GM10248 (cell line): ENCODE results near the gene SYF2.

ENCODE experiments used
- CTCF ChIA-PET: fragments of 300-600 bp; sonication (Branson Sonifier 250); formaldehyde crosslinking; extraction: SDS; loops from one replicate; lab custom pipeline; 2021; ENCODE audit warnings: antibody characterized with exemption; lab: Yijun Ruan, JAX
- POLR2A ChIA-PET: fragments of 350-650 bp; sonication (Branson Sonifier 250); formaldehyde crosslinking; extraction: SDS; loops from one replicate; lab custom pipeline; 2020; ENCODE audit warnings: antibody characterized with exemption; lab: Yijun Ruan, JAX
- DNase-seq: peaks from one replicate; pipeline ENCODE4 v3.0.0; 2012; ENCODE audit errors: extremely low spot score
- TF ChIP-seq, protein P1 (sequence below): IDR thresholded peaks from 2 replicates; pipeline ENCODE4 v1.5.1; 2012; ENCODE audit warnings: mild to moderate bottlenecking, low read depth; ENCODE audit errors: extremely low read depth, missing control alignments, control extremely low read depth

SYF2 gene

DNA sequence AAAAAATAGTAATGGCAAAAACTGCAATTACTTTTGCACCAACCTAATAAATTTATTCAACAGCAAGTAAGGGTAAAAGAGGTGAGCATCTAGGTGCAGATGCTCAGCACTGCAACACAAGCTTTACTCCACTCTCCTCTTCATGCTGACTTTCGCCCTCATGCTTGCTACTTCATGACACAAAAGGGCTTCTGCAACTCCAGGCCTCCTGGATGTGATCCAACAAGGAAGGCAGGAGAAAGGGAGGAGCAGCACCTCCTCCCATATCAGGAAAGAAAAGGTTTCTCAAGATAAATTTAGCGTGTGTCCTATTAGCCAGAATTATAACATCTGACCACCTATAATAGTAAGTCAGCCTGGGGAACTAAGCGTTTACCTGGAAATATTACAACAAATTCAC lies 11.6 kb downstream of the SYF2 start:
- POLR2A ChIA-PET: no interaction called here

GRCh38 chr1:25219661-25220251 lies 12.5 kb downstream of the SYF2 start:
- TF ChIP-seq, protein P1, sequence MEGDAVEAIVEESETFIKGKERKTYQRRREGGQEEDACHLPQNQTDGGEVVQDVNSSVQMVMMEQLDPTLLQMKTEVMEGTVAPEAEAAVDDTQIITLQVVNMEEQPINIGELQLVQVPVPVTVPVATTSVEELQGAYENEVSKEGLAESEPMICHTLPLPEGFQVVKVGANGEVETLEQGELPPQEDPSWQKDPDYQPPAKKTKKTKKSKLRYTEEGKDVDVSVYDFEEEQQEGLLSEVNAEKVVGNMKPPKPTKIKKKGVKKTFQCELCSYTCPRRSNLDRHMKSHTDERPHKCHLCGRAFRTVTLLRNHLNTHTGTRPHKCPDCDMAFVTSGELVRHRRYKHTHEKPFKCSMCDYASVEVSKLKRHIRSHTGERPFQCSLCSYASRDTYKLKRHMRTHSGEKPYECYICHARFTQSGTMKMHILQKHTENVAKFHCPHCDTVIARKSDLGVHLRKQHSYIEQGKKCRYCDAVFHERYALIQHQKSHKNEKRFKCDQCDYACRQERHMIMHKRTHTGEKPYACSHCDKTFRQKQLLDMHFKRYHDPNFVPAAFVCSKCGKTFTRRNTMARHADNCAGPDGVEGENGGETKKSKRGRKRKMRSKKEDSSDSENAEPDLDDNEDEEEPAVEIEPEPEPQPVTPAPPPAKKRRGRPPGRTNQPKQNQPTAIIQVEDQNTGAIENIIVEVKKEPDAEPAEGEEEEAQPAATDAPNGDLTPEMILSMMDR: no peak
- ChIA-PET POLR2A (no interaction called here), CTCF (interaction anchor here (1.7 kb wide), 1 partner anchor 15 kb away, joined by 4 read pairs; no protein-coding TSS in a partner anchor)
- DNase-seq: no peak

More for the DNA sequence above, 11.6 kb downstream of the SYF2 start:
- DNase-seq: no peak
- CTCF ChIA-PET: no interaction called here
- TF ChIP-seq, protein P1: no peak

GRCh38 chr1:25217598-25218232 lies 14.6 kb downstream of the SYF2 start:
- CTCF ChIA-PET: no interaction called here
- TF ChIP-seq, protein P1: no peak
- DNase-seq: no peak
- POLR2A ChIA-PET: no interaction called here

- CTCF ChIA-PET: no interaction called here
Measured at GRCh38 chr1:25217015-25217414, 15.3 kb downstream of the SYF2 start.

GRCh38 chr1:25216123-25216522 lies 16.2 kb downstream of the SYF2 start:
- no peak for DNase-seq
- POLR2A ChIA-PET: interaction anchor here (0.7 to 1.6 kb wide), 2 partner anchors 24 to 1113 kb away, joined by 4 to 5 read pairs; no protein-coding TSS in a partner anchor
- TF ChIP-seq, protein P1: no peak
- CTCF ChIA-PET: interaction anchor here (1.0 to 4.0 kb wide), 3 partner anchors 12 to 17 kb away, joined by 3 to 24 read pairs (median 5); partner anchors contain the start of gene SYF2

More at GRCh38 chr1:25217015-25217414, 15.3 kb downstream of the SYF2 start:
- POLR2A ChIA-PET: no interaction called here
- DNase-seq: no peak
- TF ChIP-seq, protein P1: no peak

GRCh38 chr1:25212725-25213124 lies 19.6 kb downstream of the SYF2 start:
- TF ChIP-seq, protein P1: no peak
- POLR2A ChIA-PET: no interaction called here
- no peak for DNase-seq
- CTCF ChIA-PET: interaction anchor here (1.5 to 4.0 kb wide), 3 partner anchors 8 to 365 kb away, joined by 3 to 24 read pairs (median 4); no protein-coding TSS in a partner anchor
